GM21526 (cell line): ENCODE data around the gene SLC29A2.
"Not testable (repeated sequence)": the region's sequence is repeated elsewhere in the genome, so short reads cannot be mapped to it uniquely, and the experiment has no call there.

Experiments
- ATAC-seq: cut with Tn5 transposase; IDR thresholded peaks from one replicate; pipeline ENCODE4 v1.9.1; 2021; ENCODE audit warnings: moderate library complexity; ENCODE audit not compliant: unreplicated experiment, low FRiP score

Gene SLC29A2

GRCh38 chr11:66386171-66387069 lies 14.9 kb upstream of the SLC29A2 start:
- ATAC-seq: no peak

GRCh38 chr11:66384316-66384715 lies 12.8 kb upstream of the SLC29A2 start:
- ATAC-seq: not testable (repeated sequence)

- ATAC-seq: not testable (repeated sequence)
These were observed 8.7 kb upstream of the SLC29A2 start for GRCh38 chr11:66380264-66380663.

GRCh38 chr11:66373690-66374287 lies 2.2 kb upstream of the SLC29A2 start:
- not testable (repeated sequence) for ATAC-seq

GRCh38 chr11:66373265-66373664 lies 1.7 kb upstream of the SLC29A2 start:
- ATAC-seq: no peak

GRCh38 chr11:66369073-66369894 lies 2.3 kb downstream of the SLC29A2 start:
- no peak for ATAC-seq

- ATAC-seq: no peak
These were observed 3.1 kb downstream of the SLC29A2 start for GRCh38 chr11:66368484-66368883.

GRCh38 chr11:66367561-66368312 lies 3.8 kb downstream of the SLC29A2 start:
- no peak for ATAC-seq

- no peak for ATAC-seq
These were observed 4.6 kb downstream of the SLC29A2 start for GRCh38 chr11:66366844-66367477.

- ATAC-seq: no peak
These were observed 5.6 kb downstream of the SLC29A2 start for GRCh38 chr11:66365711-66366619.

GRCh38 chr11:66365166-66365565 lies 6.4 kb downstream of the SLC29A2 start:
- no peak for ATAC-seq

- ATAC-seq: no peak
These were observed 7.6 kb downstream of the SLC29A2 start for GRCh38 chr11:66363805-66364535.

- no peak for ATAC-seq
These were observed 8.4 kb downstream of the SLC29A2 start for GRCh38 chr11:66363187-66363601.

GRCh38 chr11:66362481-66363147 lies 8.9 kb downstream of the SLC29A2 start:
- no peak for ATAC-seq

- no peak for ATAC-seq
These were observed 10.0 kb downstream of the SLC29A2 start for GRCh38 chr11:66361502-66361941.

GRCh38 chr11:66360406-66361073 lies 11.0 kb downstream of the SLC29A2 start:
- no peak for ATAC-seq

GRCh38 chr11:66359662-66360087 lies 11.9 kb downstream of the SLC29A2 start:
- ATAC-seq: no peak
